ENCODE measurements around the gene SPTAN1.

Gene SPTAN1

GRCh38 chr9:128611600-128612394 lies 59.4 kb downstream of the SPTAN1 start:
- no peak overlapping the region for H3K14ac ChIP-seq (ENCODE audit: low read length)
- no peak overlapping the region for H3K18ac ChIP-seq (ENCODE audit: low read length)
- H3K9me3 ChIP-seq (ENCODE audit: insufficient read depth, low read depth, low read length): no peaks in the 10 kb centered on the region
- H3K9ac ChIP-seq (ENCODE audit: low read length): no peak overlapping the region
- WGBS (ENCODE audit: extremely low coverage, insufficient coverage, insufficient read length): no CpG with 5 or more reads among the region's 12 CpGs
- no peak overlapping the region for H3K27ac ChIP-seq (ENCODE audit: low read depth, low read length)
- no peak overlapping the region for H4K8ac ChIP-seq (ENCODE audit: low read depth, low read length)
- H3K4me3 ChIP-seq (ENCODE audit: low read depth, low read length): peak overlapping the region; percentile 35
- no peaks in the 10 kb centered on the region for H3K27me3 ChIP-seq (ENCODE audit: insufficient read depth, low read length)
- H4K91ac ChIP-seq (ENCODE audit: low read depth, low read length): no peak overlapping the region
- no peak overlapping the region for H2BK12ac ChIP-seq (ENCODE audit: low read length)
- H3K4ac ChIP-seq (ENCODE audit: low read depth, low read length): no peak overlapping the region
- H2BK5ac ChIP-seq (ENCODE audit: low read depth, low read length, poor library complexity): no peak overlapping the region
- H4K12ac ChIP-seq (ENCODE audit: low read depth, low read length): no peak overlapping the region
- H3K4me1 ChIP-seq (ENCODE audit: control insufficient read depth in 1 of 2, insufficient read depth in 2 of 2, low read length in 2 of 2): no peaks in the 10 kb centered on the region
- no peak for DNase-seq
- no peak overlapping the region for H2AFZ ChIP-seq (ENCODE audit: insufficient read depth, low read length, poor library complexity)
- no peak overlapping the region for H2AK5ac ChIP-seq (ENCODE audit: low read length)
- H3K23ac ChIP-seq (ENCODE audit: low read length): no peak overlapping the region
- H3K36me3 ChIP-seq (ENCODE audit: control insufficient read depth in 1 of 2, insufficient read depth in 2 of 2, low read length in 2 of 2): peaks cover 58 to 81% of the 10 kb centered on the region in 2 experiments
- no peaks in the 10 kb centered on the region for H3K79me2 ChIP-seq (ENCODE audit: control insufficient read depth, insufficient read depth, low read length, poor library complexity)
- no peak overlapping the region for H2BK120ac ChIP-seq (ENCODE audit: insufficient read depth, low read length, poor library complexity)
- H3K79me1 ChIP-seq (ENCODE audit: low read length): no peaks in the 10 kb centered on the region
- no peak overlapping the region for H3K4me2 ChIP-seq (ENCODE audit: low read length)

DNA sequence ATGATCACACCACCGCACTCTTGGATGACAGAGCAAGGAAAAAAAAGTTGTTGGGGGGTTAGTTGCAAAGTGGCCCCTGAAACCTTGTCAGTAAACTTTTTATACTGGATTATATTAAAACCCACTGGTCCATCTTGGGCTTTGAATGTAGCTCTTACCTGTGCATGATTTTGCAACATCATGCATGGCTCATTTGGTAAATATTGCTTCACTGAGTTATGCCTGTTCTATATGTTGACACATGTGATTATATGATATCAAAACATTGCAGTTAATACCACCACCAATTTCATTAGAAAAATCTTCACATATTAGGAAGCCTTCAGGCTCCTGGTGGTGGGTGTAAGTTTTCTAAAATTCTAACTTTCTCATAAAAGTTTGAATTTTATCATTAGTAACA lies 62.3 kb downstream of the SPTAN1 start:
- Histone ChIP-seq H4K91ac (ENCODE audit: low read depth, low read length) (no peak overlapping the region), H3K18ac (ENCODE audit: low read length) (no peak overlapping the region), H3K9ac (ENCODE audit: low read length) (no peak overlapping the region), H3K79me1 (ENCODE audit: low read length) (no peaks in the 10 kb centered on the region), H4K12ac (ENCODE audit: low read depth, low read length) (no peak overlapping the region), H3K4ac (ENCODE audit: low read depth, low read length) (no peak overlapping the region), H3K36me3 (ENCODE audit: control insufficient read depth in 1 of 2, insufficient read depth in 2 of 2, low read length in 2 of 2) (peaks cover 64 to 87% of the 10 kb centered on the region in 2 experiments), H2BK12ac (ENCODE audit: low read length) (no peak overlapping the region), H4K8ac (ENCODE audit: low read depth, low read length) (no peak overlapping the region), H3K14ac (ENCODE audit: low read length) (no peak overlapping the region), H3K27me3 (ENCODE audit: insufficient read depth, low read length) (no peaks in the 10 kb centered on the region), H3K4me3 (ENCODE audit: low read depth, low read length) (no peak overlapping the region), H3K23ac (ENCODE audit: low read length) (no peak overlapping the region), H2BK120ac (ENCODE audit: insufficient read depth, low read length, poor library complexity) (no peak overlapping the region), H3K4me2 (ENCODE audit: low read length) (no peak overlapping the region), H3K27ac (ENCODE audit: low read depth, low read length) (no peak overlapping the region), H2BK5ac (ENCODE audit: low read depth, low read length, poor library complexity) (no peak overlapping the region), H3K79me2 (ENCODE audit: control insufficient read depth, insufficient read depth, low read length, poor library complexity) (no peaks in the 10 kb centered on the region), H3K4me1 (ENCODE audit: control insufficient read depth in 1 of 2, insufficient read depth in 2 of 2, low read length in 2 of 2) (no peaks in the 10 kb centered on the region), H2AK5ac (ENCODE audit: low read length) (no peak overlapping the region), H3K9me3 (ENCODE audit: insufficient read depth, low read depth, low read length) (peaks cover 3% of the 10 kb centered on the region), H2AFZ (ENCODE audit: insufficient read depth, low read length, poor library complexity) (no peak overlapping the region)
- DNase-seq: no peak
- no CpG with 5 or more reads among the region's 1 CpG for WGBS (ENCODE audit: extremely low coverage, insufficient coverage, insufficient read length)

- Histone ChIP-seq H3K36me3 (ENCODE audit: control insufficient read depth in 1 of 2, insufficient read depth in 2 of 2, low read length in 2 of 2) (peaks cover 69 to 86% of the 10 kb centered on the region in 2 experiments), H3K27ac (ENCODE audit: low read depth, low read length) (no peak overlapping the region), H2AFZ (ENCODE audit: insufficient read depth, low read length, poor library complexity) (no peak overlapping the region), H3K4me1 (ENCODE audit: control insufficient read depth in 1 of 2, insufficient read depth in 2 of 2, low read length in 2 of 2) (no peaks in the 10 kb centered on the region), H2BK12ac (ENCODE audit: low read length) (no peak overlapping the region), H3K18ac (ENCODE audit: low read length) (no peak overlapping the region), H4K8ac (ENCODE audit: low read depth, low read length) (no peak overlapping the region), H4K91ac (ENCODE audit: low read depth, low read length) (no peak overlapping the region), H3K4me2 (ENCODE audit: low read length) (no peak overlapping the region), H4K12ac (ENCODE audit: low read depth, low read length) (no peak overlapping the region), H3K27me3 (ENCODE audit: insufficient read depth, low read length) (no peaks in the 10 kb centered on the region), H3K4me3 (ENCODE audit: low read depth, low read length) (no peak overlapping the region), H2AK5ac (ENCODE audit: low read length) (no peak overlapping the region), H2BK120ac (ENCODE audit: insufficient read depth, low read length, poor library complexity) (no peak overlapping the region), H3K9ac (ENCODE audit: low read length) (no peak overlapping the region), H3K79me1 (ENCODE audit: low read length) (no peaks in the 10 kb centered on the region), H3K23ac (ENCODE audit: low read length) (no peak overlapping the region), H3K79me2 (ENCODE audit: control insufficient read depth, insufficient read depth, low read length, poor library complexity) (no peaks in the 10 kb centered on the region), H3K14ac (ENCODE audit: low read length) (no peak overlapping the region), H2BK5ac (ENCODE audit: low read depth, low read length, poor library complexity) (no peak overlapping the region), H3K4ac (ENCODE audit: low read depth, low read length) (no peak overlapping the region), H3K9me3 (ENCODE audit: insufficient read depth, low read depth, low read length) (peaks cover 7% of the 10 kb centered on the region)
- DNase-seq: no peak
- WGBS (ENCODE audit: extremely low coverage, insufficient coverage, insufficient read length): no CpG with 5 or more reads among the region's 12 CpGs
These were observed 63.2 kb downstream of the SPTAN1 start for GRCh38 chr9:128615571-128615970.

DNA sequence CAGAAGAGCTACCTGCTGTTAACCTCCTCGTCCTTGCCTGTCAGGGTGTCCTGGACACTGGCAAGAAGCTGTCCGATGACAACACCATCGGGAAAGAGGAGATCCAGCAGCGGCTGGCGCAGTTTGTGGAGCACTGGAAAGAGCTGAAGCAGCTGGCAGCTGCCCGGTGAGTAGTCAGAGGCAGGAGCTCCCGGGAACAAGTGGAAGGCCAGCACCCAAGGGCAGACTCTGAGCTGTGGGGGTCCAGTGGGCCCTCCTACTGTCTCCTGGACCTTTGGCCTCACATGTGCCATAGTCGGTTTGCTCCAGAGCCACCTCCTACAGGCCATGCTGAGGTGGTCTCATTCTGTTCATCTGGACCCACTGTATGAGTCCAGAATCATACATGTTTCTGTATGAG lies 65.6 kb downstream of the SPTAN1 start:
- no peak overlapping the region for H3K4me2 ChIP-seq (ENCODE audit: low read length)
- no peak overlapping the region for H2BK5ac ChIP-seq (ENCODE audit: low read depth, low read length, poor library complexity)
- no peak for DNase-seq
- H3K9ac ChIP-seq (ENCODE audit: low read length): no peak overlapping the region
- no peak overlapping the region for H3K4ac ChIP-seq (ENCODE audit: low read depth, low read length)
- H3K27me3 ChIP-seq (ENCODE audit: insufficient read depth, low read length): no peaks in the 10 kb centered on the region
- peaks cover 7% of the 10 kb centered on the region for H3K9me3 ChIP-seq (ENCODE audit: insufficient read depth, low read depth, low read length)
- H3K14ac ChIP-seq (ENCODE audit: low read length): no peak overlapping the region
- H3K23ac ChIP-seq (ENCODE audit: low read length): no peak overlapping the region
- no peak overlapping the region for H2BK12ac ChIP-seq (ENCODE audit: low read length)
- WGBS (ENCODE audit: extremely low coverage, insufficient coverage, insufficient read length): no CpG with 5 or more reads among the region's 8 CpGs
- H2BK120ac ChIP-seq (ENCODE audit: insufficient read depth, low read length, poor library complexity): no peak overlapping the region
- H4K91ac ChIP-seq (ENCODE audit: low read depth, low read length): no peak overlapping the region
- no peak overlapping the region for H4K8ac ChIP-seq (ENCODE audit: low read depth, low read length)
- no peaks in the 10 kb centered on the region for H3K4me1 ChIP-seq (ENCODE audit: control insufficient read depth in 1 of 2, insufficient read depth in 2 of 2, low read length in 2 of 2)
- no peaks in the 10 kb centered on the region for H3K79me1 ChIP-seq (ENCODE audit: low read length)
- peaks cover 71 to 84% of the 10 kb centered on the region in 2 experiments for H3K36me3 ChIP-seq (ENCODE audit: control insufficient read depth in 1 of 2, insufficient read depth in 2 of 2, low read length in 2 of 2)
- no peak overlapping the region for H4K12ac ChIP-seq (ENCODE audit: low read depth, low read length)
- H3K4me3 ChIP-seq (ENCODE audit: low read depth, low read length): no peak overlapping the region
- no peak overlapping the region for H3K27ac ChIP-seq (ENCODE audit: low read depth, low read length)
- H3K18ac ChIP-seq (ENCODE audit: low read length): no peak overlapping the region
- no peaks in the 10 kb centered on the region for H3K79me2 ChIP-seq (ENCODE audit: control insufficient read depth, insufficient read depth, low read length, poor library complexity)
- H2AFZ ChIP-seq (ENCODE audit: insufficient read depth, low read length, poor library complexity): no peak overlapping the region
- no peak overlapping the region for H2AK5ac ChIP-seq (ENCODE audit: low read length)
